NCI-H128 (cell line): ENCODE data around the gene NFE2L3.
"Not testable (repeated sequence)": the region's sequence is repeated elsewhere in the genome, so short reads cannot be mapped to it uniquely, and the experiment has no call there.

Experiments
- DNase-seq: peaks from one replicate; lab custom pipeline; 2025; ENCODE audit not compliant: unreplicated experiment; lab: John Stamatoyannopoulos, UW

NFE2L3 gene, protein sequence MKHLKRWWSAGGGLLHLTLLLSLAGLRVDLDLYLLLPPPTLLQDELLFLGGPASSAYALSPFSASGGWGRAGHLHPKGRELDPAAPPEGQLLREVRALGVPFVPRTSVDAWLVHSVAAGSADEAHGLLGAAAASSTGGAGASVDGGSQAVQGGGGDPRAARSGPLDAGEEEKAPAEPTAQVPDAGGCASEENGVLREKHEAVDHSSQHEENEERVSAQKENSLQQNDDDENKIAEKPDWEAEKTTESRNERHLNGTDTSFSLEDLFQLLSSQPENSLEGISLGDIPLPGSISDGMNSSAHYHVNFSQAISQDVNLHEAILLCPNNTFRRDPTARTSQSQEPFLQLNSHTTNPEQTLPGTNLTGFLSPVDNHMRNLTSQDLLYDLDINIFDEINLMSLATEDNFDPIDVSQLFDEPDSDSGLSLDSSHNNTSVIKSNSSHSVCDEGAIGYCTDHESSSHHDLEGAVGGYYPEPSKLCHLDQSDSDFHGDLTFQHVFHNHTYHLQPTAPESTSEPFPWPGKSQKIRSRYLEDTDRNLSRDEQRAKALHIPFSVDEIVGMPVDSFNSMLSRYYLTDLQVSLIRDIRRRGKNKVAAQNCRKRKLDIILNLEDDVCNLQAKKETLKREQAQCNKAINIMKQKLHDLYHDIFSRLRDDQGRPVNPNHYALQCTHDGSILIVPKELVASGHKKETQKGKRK

GRCh38 chr7:26151953-26152781 is at the start of gene NFE2L3:
TSS of gene NFE2L3 (plus strand) at chr7:26152198. CDS start at chr7:26152499, 301 bp downstream.
- no peak for DNase-seq

DNA sequence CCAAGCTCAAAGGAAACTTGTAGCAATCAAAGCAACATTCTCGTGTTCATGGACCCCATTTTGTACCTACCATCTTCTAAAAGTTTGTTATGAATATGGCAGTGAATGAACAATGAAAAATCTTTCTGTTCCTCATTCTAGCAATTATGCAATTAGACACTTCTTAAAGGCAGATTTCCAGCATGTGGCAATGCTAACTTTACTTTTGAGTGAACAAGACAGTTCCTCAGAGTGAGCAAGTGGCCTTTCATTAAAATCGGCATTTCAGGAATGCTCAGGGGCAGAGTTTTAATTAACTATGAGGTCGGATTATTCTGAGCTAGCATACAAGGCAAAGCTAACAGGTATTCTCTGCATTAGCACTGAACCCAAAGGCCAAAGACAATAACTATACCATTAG is 48.4 kb upstream of the NFE2L3 start:
- no peak for DNase-seq

DNA sequence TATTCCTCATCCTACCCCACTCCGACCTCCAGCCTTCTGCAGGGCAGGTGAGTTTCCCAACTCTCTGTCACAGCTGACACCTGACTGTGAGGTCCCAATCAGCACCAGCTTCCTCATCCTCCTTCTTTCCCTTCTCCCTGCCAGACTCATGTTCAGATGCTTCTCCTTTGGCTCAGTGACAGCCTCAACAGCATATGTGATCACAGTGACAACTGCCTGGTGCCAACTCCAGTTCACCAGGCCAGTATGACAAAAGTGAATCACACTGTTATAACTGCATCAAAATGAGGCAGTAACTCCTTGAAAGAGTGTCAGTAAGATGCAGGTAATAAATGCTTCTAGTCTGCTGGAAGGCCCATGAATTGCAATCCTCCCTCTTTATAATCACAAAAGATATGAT is 46.8 kb upstream of the NFE2L3 start:
- DNase-seq = no peak

GRCh38 chr7:26105931-26106330 is 46.1 kb upstream of the NFE2L3 start:
- DNase-seq = no peak

DNA sequence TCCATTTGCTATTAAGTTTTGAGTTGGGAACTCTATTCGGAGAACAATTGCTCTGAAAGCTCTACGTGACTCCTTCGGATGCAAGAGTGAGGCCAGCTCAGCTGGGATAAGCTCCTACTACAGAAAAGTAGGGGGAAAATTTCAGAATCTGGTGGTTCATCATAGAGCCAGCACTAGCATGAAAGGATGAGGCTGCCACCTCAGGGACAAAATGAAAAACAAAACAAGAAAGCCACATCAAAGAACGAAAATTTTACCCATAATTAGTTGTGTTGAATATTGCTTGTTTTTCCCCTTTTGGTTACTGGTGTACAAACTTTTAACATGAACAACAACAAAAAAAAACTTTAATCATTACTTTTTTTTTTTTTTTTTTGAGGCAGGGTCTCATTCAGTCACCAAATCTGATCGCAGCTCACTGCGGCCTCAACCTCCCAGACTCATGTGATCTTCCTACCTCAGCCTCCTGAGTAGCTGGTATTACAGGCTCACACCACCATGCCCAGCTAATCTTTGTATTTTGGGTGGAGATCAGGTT is 39.7 kb upstream of the NFE2L3 start:
- DNase-seq = no peak

DNA sequence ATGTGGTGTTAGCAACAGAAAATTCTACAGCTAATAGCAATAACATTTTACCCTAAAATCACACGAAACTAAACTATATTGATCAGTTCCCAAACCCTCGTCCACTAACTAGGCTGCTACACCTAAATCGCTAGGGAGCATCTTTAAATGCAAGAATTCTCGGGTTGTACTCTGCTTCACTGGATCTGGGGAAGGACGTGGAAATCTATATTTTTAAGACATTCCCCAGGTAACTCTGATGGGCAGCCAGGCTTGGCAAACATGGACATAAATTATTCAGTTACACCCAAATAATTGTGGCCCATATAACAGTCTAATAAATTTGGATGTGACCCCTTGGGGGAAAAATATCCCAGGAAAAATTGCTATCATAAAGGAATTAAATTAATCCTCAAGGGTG is 36.3 kb upstream of the NFE2L3 start:
- no peak for DNase-seq

DNA sequence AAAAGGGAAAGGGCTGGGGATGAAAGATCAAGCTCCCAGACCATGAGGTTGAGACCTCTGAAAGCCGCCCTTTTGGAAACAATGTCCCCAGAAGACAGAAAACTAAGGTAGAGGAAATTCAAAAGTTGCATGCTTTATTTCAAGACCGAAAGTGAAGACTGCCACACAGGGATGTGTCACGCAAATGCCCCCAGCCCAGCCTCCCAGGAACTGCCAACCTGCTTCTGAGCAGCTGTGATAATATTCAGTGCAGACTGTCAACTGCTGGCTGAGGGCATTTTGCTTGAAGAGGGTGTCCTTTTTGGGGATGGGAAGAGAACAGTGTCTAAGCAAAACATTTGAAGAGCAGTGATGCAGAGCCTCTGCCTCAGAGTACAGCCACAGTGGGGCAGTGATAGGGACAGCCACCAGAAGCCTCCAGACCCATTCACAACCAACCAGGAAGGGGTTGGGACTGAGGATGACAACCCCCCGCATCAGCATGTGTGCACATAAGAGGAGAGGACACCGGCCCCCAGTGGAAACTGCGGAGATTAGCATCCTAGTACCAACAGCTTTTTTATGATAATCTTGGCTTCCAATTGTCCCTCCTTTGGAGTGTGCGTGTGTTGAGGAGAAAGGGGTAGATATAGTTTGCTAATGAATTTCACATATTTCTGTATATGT is 34.7 kb upstream of the NFE2L3 start:
- no peak for DNase-seq

- DNase-seq = no peak
These were observed 34.0 kb upstream of the NFE2L3 start for GRCh38 chr7:26117970-26118369.

DNA sequence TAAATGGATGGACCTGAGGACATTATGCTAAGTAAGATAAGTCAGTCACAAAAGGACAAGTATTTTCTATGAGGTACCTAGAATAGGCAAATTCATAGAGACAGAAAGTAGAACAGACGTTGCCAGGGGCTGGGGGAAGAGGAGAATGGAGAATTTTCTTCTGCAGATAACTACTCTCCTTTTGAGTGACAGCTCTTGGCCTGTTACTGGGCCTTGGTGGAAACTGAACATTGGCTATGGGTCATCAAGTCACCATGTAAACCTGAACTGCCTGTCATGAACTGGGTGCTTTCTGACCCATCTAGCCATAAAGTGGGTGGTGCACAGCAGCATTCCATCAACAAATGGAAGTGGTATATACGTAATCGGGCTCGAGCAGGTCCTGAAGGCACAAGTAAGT is 29.3 kb upstream of the NFE2L3 start:
- DNase-seq = no peak

- DNase-seq = not testable (repeated sequence)
These were observed 27.2 kb upstream of the NFE2L3 start for GRCh38 chr7:26124775-26125174.

GRCh38 chr7:26127411-26127810 is 24.6 kb upstream of the NFE2L3 start:
- no peak for DNase-seq

- no peak for DNase-seq
These were observed 20.9 kb upstream of the NFE2L3 start for GRCh38 chr7:26131056-26131589.

DNA sequence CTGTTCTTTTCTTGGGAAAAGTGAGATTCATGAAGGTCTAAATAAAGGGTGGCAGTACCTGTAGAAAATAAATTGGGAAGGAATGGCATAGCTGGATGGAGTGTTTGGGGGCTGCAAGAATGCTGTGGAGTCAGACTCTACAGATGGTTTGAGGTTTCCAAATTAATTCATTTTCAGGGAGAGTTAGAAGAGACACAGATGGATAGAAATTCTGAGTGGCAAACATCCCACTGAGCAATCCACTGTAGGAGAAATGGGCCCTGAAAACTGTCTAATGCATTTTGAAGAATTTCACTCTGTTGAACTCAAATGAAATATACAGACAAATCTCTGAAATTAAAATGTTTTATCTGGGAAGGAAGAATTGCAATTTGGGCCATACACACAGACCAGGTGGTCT is 16.9 kb upstream of the NFE2L3 start:
- no peak for DNase-seq

DNA sequence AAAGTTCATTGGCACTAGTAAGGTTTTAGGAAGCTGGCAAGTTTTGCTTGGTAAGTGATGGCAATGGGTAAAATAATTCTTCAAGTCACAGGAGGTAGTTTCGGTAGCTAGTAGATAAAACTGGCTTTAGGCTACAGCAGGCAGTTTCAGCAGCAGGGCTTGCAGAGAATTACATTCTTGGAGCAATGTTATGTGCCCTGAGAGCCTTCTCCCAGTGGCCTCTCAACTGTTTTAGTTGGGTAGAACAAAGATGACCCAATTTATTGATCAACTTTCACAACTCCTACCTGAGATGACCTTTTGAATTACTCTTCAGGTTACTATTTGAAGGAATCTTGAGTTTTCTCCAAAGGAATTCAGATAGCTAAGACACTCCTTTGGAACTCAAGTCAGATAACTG is 16.4 kb upstream of the NFE2L3 start:
- no peak for DNase-seq

DNA sequence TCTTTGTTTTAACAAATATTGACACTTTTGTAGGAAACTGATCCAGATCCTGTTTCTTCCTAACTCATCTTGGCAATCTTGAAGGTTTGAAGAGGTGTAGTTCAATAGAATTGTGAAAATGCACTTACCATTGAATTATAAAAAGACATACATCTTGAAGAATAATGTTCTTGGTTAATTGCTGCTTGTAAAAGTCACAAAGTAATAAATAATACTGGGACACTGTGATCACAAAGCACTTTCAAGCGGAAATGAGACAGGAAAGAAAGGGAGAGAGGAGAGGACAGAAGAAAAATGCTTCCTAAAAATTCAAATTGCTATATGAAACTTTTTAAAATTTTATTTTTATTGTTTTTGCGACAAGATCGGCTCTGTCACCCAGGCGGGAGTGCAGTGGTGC is 15.2 kb upstream of the NFE2L3 start:
- no peak for DNase-seq

GRCh38 chr7:26140380-26140779 is 11.6 kb upstream of the NFE2L3 start:
- DNase-seq = no peak

GRCh38 chr7:26141077-26141476 is 10.9 kb upstream of the NFE2L3 start:
- DNase-seq = no peak

- DNase-seq = no peak
These were observed 8.5 kb upstream of the NFE2L3 start for GRCh38 chr7:26143298-26144048.

DNA sequence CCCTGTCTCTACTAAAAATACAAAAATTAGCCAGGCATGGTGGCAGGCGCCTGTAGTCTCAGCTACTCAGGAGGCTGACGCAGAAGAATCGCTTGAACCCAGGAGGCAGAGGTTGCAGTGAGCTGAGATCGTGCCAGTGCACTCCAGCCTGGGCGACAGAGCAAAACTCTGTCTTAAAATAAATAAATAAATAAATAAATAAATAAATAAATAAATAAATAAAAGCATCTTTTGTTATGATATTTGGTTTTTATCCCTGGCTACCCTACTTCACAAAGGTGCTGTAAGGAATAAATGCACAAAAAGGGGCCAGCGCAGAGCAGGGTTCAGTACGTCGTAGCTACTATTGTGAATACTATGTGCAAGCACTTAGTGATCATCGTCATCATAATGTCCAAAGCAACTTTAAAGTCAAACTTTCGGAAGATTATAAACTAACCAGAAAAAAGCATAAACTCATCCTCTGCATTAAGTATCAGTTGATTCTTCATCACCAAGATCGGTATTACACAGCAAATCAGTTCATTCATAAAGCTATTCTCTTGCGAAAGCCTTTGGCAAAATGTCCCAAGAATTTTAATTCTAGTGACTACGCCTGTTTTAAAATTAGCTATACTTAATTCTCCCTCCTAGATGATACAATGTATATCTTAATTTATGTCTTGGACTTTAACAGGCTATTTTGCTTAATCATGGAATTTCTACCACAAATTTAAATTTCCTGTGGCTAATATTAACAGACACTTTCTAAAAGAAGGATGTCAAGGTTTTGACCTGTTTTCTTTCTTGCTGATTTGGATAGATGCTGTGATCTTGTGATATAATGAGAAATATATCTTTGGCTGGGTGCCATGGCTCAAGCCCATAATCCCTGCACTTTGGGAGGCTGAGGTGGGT is 7.6 kb upstream of the NFE2L3 start:
- no peak for DNase-seq
